ENCODE results near the gene KRTCAP2.
"Not testable (repeated sequence)": the region's sequence is repeated elsewhere in the genome, so short reads cannot be mapped to it uniquely, and the experiment has no call there.

The KRTCAP2 gene

GRCh38 chr1:155167166-155168104 lies 5.7 kb downstream of the KRTCAP2 start:
- TF ChIP-seq, protein P1, sequence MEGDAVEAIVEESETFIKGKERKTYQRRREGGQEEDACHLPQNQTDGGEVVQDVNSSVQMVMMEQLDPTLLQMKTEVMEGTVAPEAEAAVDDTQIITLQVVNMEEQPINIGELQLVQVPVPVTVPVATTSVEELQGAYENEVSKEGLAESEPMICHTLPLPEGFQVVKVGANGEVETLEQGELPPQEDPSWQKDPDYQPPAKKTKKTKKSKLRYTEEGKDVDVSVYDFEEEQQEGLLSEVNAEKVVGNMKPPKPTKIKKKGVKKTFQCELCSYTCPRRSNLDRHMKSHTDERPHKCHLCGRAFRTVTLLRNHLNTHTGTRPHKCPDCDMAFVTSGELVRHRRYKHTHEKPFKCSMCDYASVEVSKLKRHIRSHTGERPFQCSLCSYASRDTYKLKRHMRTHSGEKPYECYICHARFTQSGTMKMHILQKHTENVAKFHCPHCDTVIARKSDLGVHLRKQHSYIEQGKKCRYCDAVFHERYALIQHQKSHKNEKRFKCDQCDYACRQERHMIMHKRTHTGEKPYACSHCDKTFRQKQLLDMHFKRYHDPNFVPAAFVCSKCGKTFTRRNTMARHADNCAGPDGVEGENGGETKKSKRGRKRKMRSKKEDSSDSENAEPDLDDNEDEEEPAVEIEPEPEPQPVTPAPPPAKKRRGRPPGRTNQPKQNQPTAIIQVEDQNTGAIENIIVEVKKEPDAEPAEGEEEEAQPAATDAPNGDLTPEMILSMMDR (IDR thresholded peaks at IDR 0.05; ENCODE audit: low read depth, low read length): peak; percentile 87
- no peak for DNase-seq (ENCODE audit: extremely low read depth, low read depth)

DNA sequence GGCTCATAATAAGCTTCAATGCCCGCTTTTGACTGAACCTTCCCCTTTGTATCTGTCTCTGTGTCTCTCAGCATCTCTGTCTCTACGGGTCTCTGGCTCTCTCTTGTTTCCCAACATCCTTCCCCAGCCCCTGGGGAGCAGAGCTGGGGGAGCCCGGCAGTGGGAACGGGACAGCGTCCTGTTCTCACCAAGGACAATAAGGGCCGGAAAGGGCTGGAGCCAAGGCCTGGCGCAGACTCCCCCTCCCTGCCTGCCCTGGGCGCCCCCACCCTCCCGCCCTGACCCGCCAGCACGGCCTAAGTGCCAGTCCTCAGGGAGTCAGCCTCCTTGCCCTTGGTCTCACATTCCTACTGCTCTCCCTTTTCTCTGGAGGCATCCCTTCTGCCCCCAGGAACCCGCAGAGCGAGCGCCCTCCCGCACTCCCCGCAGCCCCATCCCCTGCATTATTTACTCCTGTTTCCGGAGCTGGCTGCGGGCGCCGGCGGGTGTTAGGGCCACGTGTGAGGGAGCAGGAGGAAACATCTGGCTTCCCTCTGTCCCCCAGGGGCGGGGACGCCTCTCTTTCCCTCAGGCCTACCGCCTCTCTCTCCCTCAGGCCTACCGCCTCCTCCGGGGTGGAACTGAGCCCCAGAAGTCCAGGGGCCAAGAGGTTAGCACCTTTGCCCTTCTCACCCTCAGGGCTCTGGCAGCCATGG lies 6.5 kb downstream of the KRTCAP2 start:
- no peak for DNase-seq (ENCODE audit: extremely low read depth, low read depth)
- TF ChIP-seq, protein P1 (IDR thresholded peaks at IDR 0.05; ENCODE audit: low read depth, low read length): no peak

- TF ChIP-seq, protein P1 (IDR thresholded peaks at IDR 0.05; ENCODE audit: low read depth, low read length): no peak
- DNase-seq (ENCODE audit: extremely low read depth, low read depth): no peak
These were observed 7.0 kb downstream of the KRTCAP2 start for GRCh38 chr1:155166051-155166470.

- not testable (repeated sequence) for DNase-seq (ENCODE audit: extremely low read depth, low read depth)
These were observed 8.5 kb downstream of the KRTCAP2 start for GRCh38 chr1:155164625-155165024.

DNA sequence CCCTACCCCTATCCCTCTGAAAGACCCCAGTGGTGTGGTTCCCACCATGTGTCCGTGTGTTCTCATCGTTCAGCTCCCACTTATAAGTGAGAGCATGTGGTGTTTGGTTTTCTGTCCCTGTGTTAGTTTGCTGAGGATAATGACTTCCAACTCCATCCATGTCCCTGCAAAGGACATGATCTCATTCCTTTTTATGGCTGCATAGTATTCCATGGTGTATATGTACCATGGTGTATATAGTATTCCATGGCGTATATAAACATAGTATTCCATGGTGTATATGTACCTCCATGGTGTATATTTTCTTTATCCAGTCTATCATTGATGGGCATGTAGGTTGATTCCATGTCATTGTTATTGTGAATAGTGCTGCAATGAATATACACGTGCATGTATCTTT lies 9.3 kb downstream of the KRTCAP2 start:
- not testable (repeated sequence) for DNase-seq (ENCODE audit: extremely low read depth, low read depth)

DNA sequence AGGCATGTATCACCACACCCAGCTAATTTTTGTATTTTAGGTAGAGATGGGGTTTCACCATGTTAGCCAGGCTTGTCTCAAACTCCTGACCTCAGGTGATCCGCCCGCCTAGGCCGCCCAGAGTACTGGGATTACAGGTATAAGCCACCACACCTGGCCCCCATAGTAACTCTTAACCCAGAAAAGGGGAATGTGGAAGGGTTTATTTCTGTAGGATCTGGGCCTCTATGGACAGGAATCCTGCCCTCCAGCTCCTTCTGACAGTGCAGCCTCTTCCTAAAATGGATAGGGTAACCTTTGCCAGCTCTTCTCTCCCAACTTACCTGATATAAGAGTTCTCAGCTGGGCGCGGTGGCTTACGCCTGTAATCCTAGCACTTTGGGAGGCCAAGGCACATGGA lies 10.5 kb downstream of the KRTCAP2 start:
- not testable (repeated sequence) for DNase-seq (ENCODE audit: extremely low read depth, low read depth)

DNA sequence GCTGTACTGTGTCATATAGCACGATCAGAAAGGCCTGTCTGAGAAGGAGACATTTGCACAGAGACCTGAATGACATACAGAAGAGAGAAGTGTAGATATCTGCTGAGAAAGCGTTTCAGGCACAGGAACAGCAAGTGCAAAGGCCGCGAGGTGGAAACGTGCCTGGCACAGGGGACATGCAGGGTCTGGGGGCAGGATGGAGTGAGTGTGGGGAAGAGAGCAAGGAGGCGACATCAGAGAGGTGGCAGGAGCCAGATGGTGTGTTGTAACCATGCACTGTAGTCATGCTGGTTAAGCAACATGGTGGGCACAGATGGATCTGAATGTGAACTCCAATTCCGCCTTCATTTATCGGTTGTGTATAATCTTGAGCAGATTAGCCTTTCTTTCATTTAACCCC lies 13.0 kb downstream of the KRTCAP2 start:
- TF ChIP-seq, protein P1 (IDR thresholded peaks at IDR 0.05; ENCODE audit: low read depth, low read length): no peak
- DNase-seq (ENCODE audit: extremely low read depth, low read depth): no peak

GRCh38 chr1:155158991-155159390 lies 14.1 kb downstream of the KRTCAP2 start:
- no peak for DNase-seq (ENCODE audit: extremely low read depth, low read depth)
- TF ChIP-seq, protein P1 (IDR thresholded peaks at IDR 0.05; ENCODE audit: low read depth, low read length): no peak

- DNase-seq (ENCODE audit: extremely low read depth, low read depth): not testable (repeated sequence)
These were observed 17.0 kb downstream of the KRTCAP2 start for GRCh38 chr1:155155996-155156643.
